Activated T-cell treated with anti-CD3 and anti-CD28 coated beads, Interleukin-2, amount 50 U/mL, for 4 hours (primary cell): ENCODE measurements around the gene TSPAN15. TPM values are rescaled to one million over a fixed set of nuclear protein-coding genes. Genes with fewer than 3 reads are reported as not detected.

ENCODE experiments used
- ATAC-seq, 2 donors: fragments of 200-7000 bp; cut with Tn5 transposase; one replicate each; pipeline ENCODE4 v1.10.0; 2021
- DNase-seq: peaks from one replicate; pipeline ENCODE4 v3.0.0-alpha.2; 2020
- H3K27me3 Mint-ChIP-seq: one replicate; pipeline ENCODE4 v1.8.0; 2021; ENCODE audit warnings: low read depth, mixed read lengths
- H3K36me3 Mint-ChIP-seq: one replicate; pipeline ENCODE4 v1.8.0; 2022; ENCODE audit warnings: mixed read lengths; ENCODE audit not compliant: insufficient read depth
- H3K4me1 Mint-ChIP-seq: one replicate; pipeline ENCODE4 v1.8.0; 2021; ENCODE audit warnings: low read depth, mixed read lengths
- H3K4me3 Mint-ChIP-seq: one replicate; pipeline ENCODE4 v1.8.0; 2021; ENCODE audit warnings: mild to moderate bottlenecking, moderate library complexity, mixed read lengths
- H3K9me3 Mint-ChIP-seq: one replicate; pipeline ENCODE4 v1.8.0; 2021; ENCODE audit warnings: mixed read lengths
- total RNA-seq, 3 donors: library from RNA; stranded (reverse); gene quantifications; one replicate each; pipeline ENCODE4 v1.2.1, GENCODE V29; 2021

The TSPAN15 gene
- total RNA-seq, 3 donors from 2014 or later: 0.86 to 1.8 (median 1.4) TPM

- no peak for DNase-seq
- H3K9me3 Mint-ChIP-seq: no peaks in the 10 kb centered on the region
- H3K27me3 Mint-ChIP-seq: no peaks in the 10 kb centered on the region
- no peaks in the 10 kb centered on the region for H3K36me3 Mint-ChIP-seq
- ATAC-seq: no peak
- H3K4me3 Mint-ChIP-seq: no peak overlapping the region
- peaks cover 8% of the 10 kb centered on the region for H3K4me1 Mint-ChIP-seq
Observed at GRCh38 chr10:69499726-69500689, 48.7 kb downstream of the TSPAN15 start.

GRCh38 chr10:69500864-69501468 is 49.7 kb downstream of the TSPAN15 start:
- H3K4me1 Mint-ChIP-seq: peaks cover 8% of the 10 kb centered on the region
- no peaks in the 10 kb centered on the region for H3K36me3 Mint-ChIP-seq
- no peak for ATAC-seq
- DNase-seq: no peak
- no peak overlapping the region for H3K4me3 Mint-ChIP-seq
- H3K9me3 Mint-ChIP-seq: no peaks in the 10 kb centered on the region
- H3K27me3 Mint-ChIP-seq: no peaks in the 10 kb centered on the region

GRCh38 chr10:69501657-69502056 is 50.4 kb downstream of the TSPAN15 start:
- DNase-seq (no peak), ATAC-seq (no peak)
- no peaks in the 10 kb centered on the region for H3K9me3 Mint-ChIP-seq
- H3K36me3 Mint-ChIP-seq: no peaks in the 10 kb centered on the region
- H3K4me1 Mint-ChIP-seq: peaks cover 8% of the 10 kb centered on the region
- no peaks in the 10 kb centered on the region for H3K27me3 Mint-ChIP-seq
- H3K4me3 Mint-ChIP-seq: no peak overlapping the region

- no peaks in the 10 kb centered on the region for H3K9me3 Mint-ChIP-seq
- peaks cover 15% of the 10 kb centered on the region for H3K4me1 Mint-ChIP-seq
- DNase-seq: no peak
- ATAC-seq: no peak
- H3K36me3 Mint-ChIP-seq: no peaks in the 10 kb centered on the region
- H3K27me3 Mint-ChIP-seq: no peaks in the 10 kb centered on the region
- no peak overlapping the region for H3K4me3 Mint-ChIP-seq
Observed at GRCh38 chr10:69502589-69502988, 51.3 kb downstream of the TSPAN15 start.

- no peaks in the 10 kb centered on the region for H3K36me3 Mint-ChIP-seq
- no peak for DNase-seq
Observed at GRCh38 chr10:69503001-69503895, 52.0 kb downstream of the TSPAN15 start.

GRCh38 chr10:69503896-69504265 is 52.6 kb downstream of the TSPAN15 start:
- no peaks in the 10 kb centered on the region for H3K9me3 Mint-ChIP-seq
- DNase-seq (no peak), ATAC-seq (no peak)
- H3K4me1 Mint-ChIP-seq: peaks cover 10% of the 10 kb centered on the region
- no peaks in the 10 kb centered on the region for H3K27me3 Mint-ChIP-seq
- no peak overlapping the region for H3K4me3 Mint-ChIP-seq
- H3K36me3 Mint-ChIP-seq: no peaks in the 10 kb centered on the region

More at GRCh38 chr10:69503001-69503895, 52.0 kb downstream of the TSPAN15 start:
- Mint-ChIP-seq H3K4me1 (peaks cover 15% of the 10 kb centered on the region), H3K27me3 (no peaks in the 10 kb centered on the region), H3K9me3 (no peaks in the 10 kb centered on the region), H3K4me3 (no peak overlapping the region)
- ATAC-seq: no peak

GRCh38 chr10:69504576-69505250 is 53.4 kb downstream of the TSPAN15 start:
- H3K36me3 Mint-ChIP-seq: no peaks in the 10 kb centered on the region
- no peak overlapping the region for H3K4me3 Mint-ChIP-seq
- peaks cover 10% of the 10 kb centered on the region for H3K4me1 Mint-ChIP-seq
- no peak for DNase-seq
- H3K27me3 Mint-ChIP-seq: no peaks in the 10 kb centered on the region
- ATAC-seq: no peak
- no peaks in the 10 kb centered on the region for H3K9me3 Mint-ChIP-seq

- H3K4me3 Mint-ChIP-seq: no peak overlapping the region
- no peaks in the 10 kb centered on the region for H3K9me3 Mint-ChIP-seq
- no peak for DNase-seq
- no peak for ATAC-seq
- peaks cover 10% of the 10 kb centered on the region for H3K4me1 Mint-ChIP-seq
- H3K36me3 Mint-ChIP-seq: no peaks in the 10 kb centered on the region
- no peaks in the 10 kb centered on the region for H3K27me3 Mint-ChIP-seq
Observed at GRCh38 chr10:69505636-69506318, 54.5 kb downstream of the TSPAN15 start.

- Mint-ChIP-seq H3K9me3 (no peaks in the 10 kb centered on the region), H3K4me3 (no peak overlapping the region), H3K27me3 (no peaks in the 10 kb centered on the region), H3K36me3 (no peaks in the 10 kb centered on the region), H3K4me1 (peaks cover 10% of the 10 kb centered on the region)
- no peak for ATAC-seq
- no peak for DNase-seq
Observed at GRCh38 chr10:69506487-69506833, 55.2 kb downstream of the TSPAN15 start.

- peaks cover 10% of the 10 kb centered on the region for H3K4me1 Mint-ChIP-seq
- ATAC-seq (peak in 1 of 2 donors; percentile 3), DNase-seq (no peak)
- no peaks in the 10 kb centered on the region for H3K9me3 Mint-ChIP-seq
- H3K27me3 Mint-ChIP-seq: no peaks in the 10 kb centered on the region
- H3K36me3 Mint-ChIP-seq: no peaks in the 10 kb centered on the region
- peak overlapping the region; percentile 70 for H3K4me3 Mint-ChIP-seq
Observed at GRCh38 chr10:69506834-69507713, 55.8 kb downstream of the TSPAN15 start.

GRCh38 chr10:69508738-69509340 is 57.6 kb downstream of the TSPAN15 start:
- Mint-ChIP-seq H3K9me3 (no peaks in the 10 kb centered on the region), H3K36me3 (no peaks in the 10 kb centered on the region), H3K27me3 (no peaks in the 10 kb centered on the region), H3K4me1 (peaks cover 10% of the 10 kb centered on the region), H3K4me3 (no peak overlapping the region)
- DNase-seq (no peak), ATAC-seq (no peak)

- no peaks in the 10 kb centered on the region for H3K9me3 Mint-ChIP-seq
- H3K36me3 Mint-ChIP-seq: no peaks in the 10 kb centered on the region
- peaks cover 13% of the 10 kb centered on the region for H3K27me3 Mint-ChIP-seq
- no peak overlapping the region for H3K4me3 Mint-ChIP-seq
- peaks cover under 1% of the 10 kb centered on the region for H3K4me1 Mint-ChIP-seq
- no peak for DNase-seq
- no peak for ATAC-seq
Observed at GRCh38 chr10:69512901-69513300, 61.6 kb downstream of the TSPAN15 start.
